MCF 10A (cell line): ENCODE data around the gene SPPL3. TPM values are rescaled to one million over a fixed set of nuclear protein-coding genes. Genes with fewer than 3 reads are reported as not detected.

Source experiments
- BruUV-seq: library from RNA; stranded (reverse); fragments of 400-500 nt; replicated peaks from 2 replicates; lab custom pipeline; 2021; lab: Mats Ljungman, UMichigan
- CTCF ChIA-PET: fragments of 300-600 bp; sonication (Branson Sonifier 250); formaldehyde crosslinking; extraction: SDS; loops from one replicate; lab custom pipeline; 2021; ENCODE audit warnings: antibody characterized with exemption, inconsistent platforms; lab: Yijun Ruan, JAX
- POLR2A ChIA-PET: fragments of 300-600, 350-650 bp; sonication (Branson Sonifier 250); formaldehyde crosslinking; extraction: SDS; loops from one replicate; lab custom pipeline; 2020; ENCODE audit warnings: antibody characterized with exemption, inconsistent platforms; lab: Yijun Ruan, JAX
- DNase-seq: peaks from one replicate; pipeline ENCODE4 v3.0.0-alpha.2; 2018; ENCODE audit not compliant: unreplicated experiment
- H3K27ac Mint-ChIP-seq: one replicate; pipeline ENCODE4 v1.8.0; 2022; ENCODE audit warnings: mild to moderate bottlenecking, low read depth, mixed read lengths; ENCODE audit not compliant: unreplicated experiment
- H3K27me3 Mint-ChIP-seq: one replicate; pipeline ENCODE4 v1.8.0; 2022; ENCODE audit warnings: mixed read lengths; ENCODE audit not compliant: insufficient read depth, unreplicated experiment
- H3K36me3 Mint-ChIP-seq: one replicate; pipeline ENCODE4 v1.8.0; 2022; ENCODE audit warnings: mild to moderate bottlenecking, moderate library complexity, mixed read lengths; ENCODE audit not compliant: insufficient read depth, unreplicated experiment
- H3K4me1 Mint-ChIP-seq: one replicate; pipeline ENCODE4 v1.8.0; 2022; ENCODE audit warnings: mixed read lengths; ENCODE audit not compliant: insufficient read depth, unreplicated experiment
- H3K4me3 Mint-ChIP-seq: one replicate; pipeline ENCODE4 v1.8.0; 2022; ENCODE audit warnings: mild to moderate bottlenecking, moderate library complexity, mixed read lengths; ENCODE audit not compliant: unreplicated experiment
- H3K9me3 Mint-ChIP-seq: one replicate; pipeline ENCODE4 v1.8.0; 2022; ENCODE audit warnings: mixed read lengths; ENCODE audit not compliant: unreplicated experiment
- CTCF ChIP-seq: fragments of 200-600 bp; IDR thresholded peaks from one replicate; pipeline ENCODE4 v1.8.0; 2022; ENCODE audit warnings: antibody characterized with exemption, mild to moderate bottlenecking; ENCODE audit not compliant: unreplicated experiment
- intact Hi-C: fragments of 100-400 bp; cut with micrococcal nuclease; formaldehyde crosslinking; loops from 2 replicates; pipeline ENCODE4 v1.14.1; 2022
- total RNA-seq: library from RNA; stranded (reverse); gene quantifications from 2 replicates; pipeline ENCODE4 v1.2.3, GENCODE V29; 2022

Gene SPPL3
- total RNA-seq, 1 experiment from 2014 or later, result 32.6 TPM

DNA sequence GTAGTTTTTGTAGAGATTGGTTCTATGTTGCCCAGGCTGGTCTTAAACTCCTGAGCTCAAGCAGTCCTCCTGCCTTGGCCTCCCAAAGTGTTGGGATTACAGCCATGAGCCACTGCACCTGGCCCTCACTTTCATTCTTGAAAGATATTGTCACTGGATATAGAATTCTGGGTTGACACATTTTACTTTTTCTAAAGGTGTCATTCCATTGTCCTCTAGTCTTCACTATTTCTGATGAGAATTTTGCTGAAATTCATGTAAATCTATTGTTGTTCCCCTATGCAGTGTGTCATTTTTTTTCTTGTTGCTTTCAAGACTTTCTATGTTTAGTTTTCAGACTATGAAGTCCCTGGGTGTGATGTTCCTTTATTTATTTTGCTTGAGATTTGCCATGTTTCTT lies 149.4 kb downstream of the SPPL3 start:
- Mint-ChIP-seq H3K27me3 (no peaks in the 10 kb centered on the region), H3K36me3 (no peaks in the 10 kb centered on the region), H3K9me3 (no peaks in the 10 kb centered on the region), H3K4me3 (no peak overlapping the region), H3K27ac (no peak overlapping the region), H3K4me1 (no peaks in the 10 kb centered on the region)
- ChIA-PET CTCF (no interaction called here), POLR2A (interaction anchor here (1.2 kb wide), 1 partner anchor 12 kb away, joined by 4 read pairs; no protein-coding TSS in a partner anchor)
- no TSS peak for BruUV-seq
- intact Hi-C loops, result no loop called here
- DNase-seq, result no peak
- TF ChIP-seq CTCF, result no peak

DNA sequence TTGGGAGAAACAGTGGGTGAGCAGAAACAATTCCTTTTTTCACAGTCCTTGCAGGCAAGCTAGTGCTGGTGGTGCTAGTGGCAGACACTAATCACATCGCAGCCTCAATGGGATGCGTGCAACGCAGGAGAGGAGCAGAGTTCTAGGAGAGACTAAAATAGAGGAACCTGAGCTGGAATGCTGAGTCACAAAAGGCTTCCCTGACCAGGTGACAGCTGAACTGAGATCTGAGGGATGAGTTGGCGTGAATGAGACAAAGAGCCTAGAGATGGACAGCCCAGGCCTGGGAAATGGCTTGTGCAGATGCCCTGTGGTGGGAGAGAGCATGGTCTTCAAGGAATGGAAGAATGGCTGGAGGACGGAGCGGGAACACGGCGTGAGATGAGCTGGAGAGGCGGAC lies 152.8 kb downstream of the SPPL3 start:
- no peak for DNase-seq
- H3K4me1 Mint-ChIP-seq, result no peaks in the 10 kb centered on the region
- TF ChIP-seq CTCF, result no peak
- no peak overlapping the region for H3K27ac Mint-ChIP-seq
- ChIA-PET POLR2A (interaction anchor here (0.6 to 0.8 kb wide), 2 partner anchors 13 to 323 kb away, joined by 3 read pairs; no protein-coding TSS in a partner anchor), CTCF (interaction anchor here (0.6 kb wide), 1 partner anchor 12 kb away, joined by 3 read pairs; no protein-coding TSS in a partner anchor)
- H3K9me3 Mint-ChIP-seq, result no peaks in the 10 kb centered on the region
- H3K4me3 Mint-ChIP-seq, result no peak overlapping the region
- intact Hi-C loops, result no loop called here
- BruUV-seq, result no TSS peak
- H3K27me3 Mint-ChIP-seq, result no peaks in the 10 kb centered on the region
- H3K36me3 Mint-ChIP-seq, result no peaks in the 10 kb centered on the region

- intact Hi-C loops, result no loop called here
- no peak for DNase-seq
- POLR2A ChIA-PET, result interaction anchor here (0.6 to 0.8 kb wide), 2 partner anchors 14 to 324 kb away, joined by 3 read pairs; no protein-coding TSS in a partner anchor
- CTCF ChIA-PET, result interaction anchor here (0.6 to 0.7 kb wide), 3 partner anchors 11 to 693 kb away, joined by 3 to 5 read pairs (median 3); no protein-coding TSS in a partner anchor
- no peaks in the 10 kb centered on the region for H3K36me3 Mint-ChIP-seq
- TF ChIP-seq CTCF, result no peak
- no peaks in the 10 kb centered on the region for H3K27me3 Mint-ChIP-seq
- no peak overlapping the region for H3K27ac Mint-ChIP-seq
- H3K4me3 Mint-ChIP-seq, result no peak overlapping the region
- no peaks in the 10 kb centered on the region for H3K9me3 Mint-ChIP-seq
- BruUV-seq, result no TSS peak
- no peaks in the 10 kb centered on the region for H3K4me1 Mint-ChIP-seq
These were observed 153.4 kb downstream of the SPPL3 start for GRCh38 chr12:120750806-120751205.

DNA sequence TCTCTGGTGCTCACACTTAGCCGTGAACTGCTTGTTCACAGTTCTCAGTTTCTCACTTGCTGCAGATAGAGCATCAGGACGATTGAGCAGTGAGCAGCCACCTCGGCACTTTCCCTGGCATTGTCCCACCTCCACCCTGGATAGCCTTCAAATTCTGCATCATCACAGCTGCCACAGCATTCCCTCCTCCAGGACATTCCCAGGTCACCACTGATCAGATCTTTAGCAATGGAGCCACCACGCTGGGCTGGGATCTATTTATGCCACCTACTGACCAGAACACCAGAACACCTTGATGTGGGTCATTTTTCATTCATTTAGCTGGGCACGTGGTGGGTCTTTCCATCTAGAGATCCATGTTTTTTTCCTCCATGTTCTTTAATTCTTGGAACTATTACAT lies 154.9 kb downstream of the SPPL3 start:
- Mint-ChIP-seq H3K4me1 (no peaks in the 10 kb centered on the region), H3K9me3 (no peaks in the 10 kb centered on the region), H3K4me3 (no peak overlapping the region), H3K27ac (no peak overlapping the region), H3K36me3 (no peaks in the 10 kb centered on the region), H3K27me3 (no peaks in the 10 kb centered on the region)
- BruUV-seq, result no TSS peak
- ChIA-PET POLR2A (no interaction called here), CTCF (interaction anchor here (0.6 kb wide), 1 partner anchor 9 kb away, joined by 3 read pairs; no protein-coding TSS in a partner anchor)
- intact Hi-C loops, result no loop called here
- no peak for DNase-seq
- TF ChIP-seq CTCF, result no peak
